NT2/D1 (cell line): Measurements from ENCODE around the gene DOCK2.

Experiments
- SUZ12 ChIP-seq: IDR thresholded peaks from 2 replicates; pipeline ENCODE4 v1.6.1; 2011; ENCODE audit not compliant: insufficient read length, insufficient read depth; ENCODE audit errors: extremely low read depth
- YY1 ChIP-seq: IDR thresholded peaks from 2 replicates; pipeline ENCODE4 v1.6.1; 2011; ENCODE audit not compliant: insufficient read length, insufficient read depth
- ZNF274 ChIP-seq: IDR thresholded peaks from 2 replicates; pipeline ENCODE4 v1.6.1; 2011; ENCODE audit warnings: mild to moderate bottlenecking, low read depth, low read length

- TF ChIP-seq ZNF274 (no peak), SUZ12 (no peak), YY1 (no peak)
Observed at GRCh38 chr5:169864483-169864882, 227.4 kb downstream of the DOCK2 start.
